ENCODE measurements around the gene RAD51D. TPM values are rescaled to one million over a fixed set of nuclear protein-coding genes. Genes with fewer than 3 reads are reported as not detected.
"Not testable (repeated sequence)": the region's sequence is repeated elsewhere in the genome, so short reads cannot be mapped to it uniquely, and the experiment has no call there.

The RAD51D gene
- polyA plus RNA-seq, 2 of the 4 experiments (the other 2 are of a cell fraction): 18.4 to 23.8 TPM

DNA sequence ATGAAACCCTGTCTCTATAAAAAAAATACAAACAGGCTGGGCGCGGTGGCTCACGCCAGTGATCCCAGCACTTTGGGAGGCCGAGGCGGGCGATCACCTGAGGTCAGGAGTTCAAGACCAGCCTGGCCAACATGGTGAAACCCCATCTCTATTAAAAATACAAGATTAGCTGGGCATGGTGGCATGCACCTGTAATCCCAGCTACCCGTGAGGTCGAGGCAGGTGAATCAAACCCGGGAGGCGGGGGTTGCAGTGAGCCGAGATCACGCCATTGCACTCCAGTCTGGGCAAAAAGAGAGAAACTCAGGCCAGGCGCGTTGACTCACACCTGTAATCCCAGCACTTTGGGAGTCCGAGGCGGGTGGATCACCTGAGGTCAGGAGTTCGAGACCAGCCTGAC, 8.9 kb downstream of the RAD51D start:
- H3K4me3 ChIP-seq; H3K9me3 ChIP-seq; POLR2A ChIA-PET; H3K4me2 ChIP-seq; ATAC-seq; DNase-seq (ENCODE audit: low read depth in 1 of 2, low spot score in 1 of 2); H3K4me1 ChIP-seq; FAIRE-seq; H3K27ac ChIP-seq: not testable (repeated sequence)
- CTCF ChIA-PET: interaction anchor here (0.9 to 2.5 kb wide), 8 partner anchors 8 to 653 kb away, joined by 3 to 13 read pairs (median 4); no protein-coding TSS in a partner anchor
- 97% methylated on average over 17 of the region's 17 CpGs for WGBS (ENCODE audit: missing lambda C conversion rate)

DNA sequence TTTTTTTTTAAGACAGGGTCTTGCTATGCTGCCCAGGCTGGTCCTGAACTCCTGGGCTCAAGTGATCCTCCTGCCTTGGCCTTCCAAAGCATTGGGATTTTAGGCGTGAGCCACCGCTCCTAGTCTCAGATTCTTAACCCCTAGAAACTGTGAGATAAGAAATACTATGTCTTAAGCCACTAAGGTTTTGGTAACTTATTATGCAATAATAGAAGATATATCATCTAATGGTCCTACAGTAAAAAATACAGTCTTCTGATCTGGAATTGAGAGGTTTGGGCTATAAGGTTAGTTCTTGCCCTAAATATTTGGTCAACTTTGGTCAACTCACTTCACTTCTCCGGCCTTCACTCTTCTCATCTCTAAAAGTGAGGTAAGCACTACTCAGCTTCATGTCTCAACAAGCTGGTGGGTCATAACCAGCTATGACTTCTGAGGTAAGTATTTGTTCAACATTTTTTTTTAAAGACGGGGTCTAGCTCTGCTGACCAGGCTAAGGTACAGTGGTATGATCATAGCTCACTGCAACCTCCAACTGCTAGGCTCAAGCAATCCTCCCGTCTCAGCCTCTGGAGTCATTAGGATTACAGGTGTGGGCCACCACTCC, 14.7 kb downstream of the RAD51D start:
- ChIA-PET CTCF (interaction anchor here (0.9 to 6.7 kb wide), 5 partner anchors 11 to 106 kb away, joined by 4 to 37 read pairs (median 7); partner anchors contain the start of genes FNDC8 and RAD51D), POLR2A (no interaction called here)
- Histone ChIP-seq H3K4me1 (no peaks in the 10 kb centered on the region), H3K27ac (no peak overlapping the region), H3K4me2 (no peak overlapping the region), H3K4me3 (no peak overlapping the region), H3K9me3 (no peaks in the 10 kb centered on the region)
- TF ChIP-seq JUN (IDR thresholded peaks at IDR 0.05) (no peak), POLR2AphosphoS2 (conservative IDR thresholded peaks at IDR 0.05; ENCODE audit: low read length) (no peak), RFX5 (IDR thresholded peaks at IDR 0.05) (no peak), ZFP36 (IDR thresholded peaks at IDR 0.05; ENCODE audit: borderline replicate concordance, partially characterized antibody) (no peak), HEYL (CRISPR knock-in tag; IDR thresholded peaks at IDR 0.05) (no peak)
- FAIRE-seq: no peak
- WGBS (ENCODE audit: missing lambda C conversion rate): 95% methylated on average over 5 of the region's 5 CpGs
- no peak for DNase-seq (ENCODE audit: low read depth in 1 of 2, low spot score in 1 of 2)
- ATAC-seq: no peak

DNA sequence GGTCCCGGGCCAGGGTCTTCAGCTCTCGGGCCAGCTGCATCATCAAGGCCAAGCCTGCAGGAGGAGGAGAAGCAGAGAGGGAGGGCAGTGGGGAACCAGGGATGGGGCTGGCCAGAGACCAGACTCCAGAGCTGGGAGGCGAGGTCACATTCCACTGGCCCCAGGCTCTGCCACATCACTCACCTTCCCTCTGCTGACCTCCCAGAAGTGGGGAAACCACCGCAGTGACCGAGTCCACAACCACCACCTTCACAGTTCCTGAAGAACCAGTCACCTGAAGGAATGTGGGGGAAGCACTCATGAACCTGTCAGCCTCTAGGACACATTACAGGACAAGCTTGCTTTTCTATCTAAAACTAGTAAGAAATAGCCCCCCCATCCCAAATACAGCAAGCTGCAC, 16.4 kb downstream of the RAD51D start:
- FAIRE-seq (no peak), DNase-seq (ENCODE audit: low read depth in 1 of 2, low spot score in 1 of 2) (no peak), ATAC-seq (no peak)
- Histone ChIP-seq H3K27ac (no peak overlapping the region), H3K9me3 (no peaks in the 10 kb centered on the region), H3K4me2 (no peak overlapping the region), H3K4me3 (no peak overlapping the region), H3K4me1 (no peaks in the 10 kb centered on the region)
- 92% methylated on average over 5 of the region's 5 CpGs for WGBS (ENCODE audit: missing lambda C conversion rate)
- no peak for TF ChIP-seq FOSB (CRISPR knock-in tag; IDR thresholded peaks at IDR 0.05)
- TF ChIP-seq MAZ (IDR thresholded peaks at IDR 0.05; ENCODE audit: borderline replicate concordance, low read depth, low read length): no peak
- TF ChIP-seq GATA3 (IDR thresholded peaks at IDR 0.05; ENCODE audit: borderline replicate concordance): no peak
- TF ChIP-seq, protein P1, sequence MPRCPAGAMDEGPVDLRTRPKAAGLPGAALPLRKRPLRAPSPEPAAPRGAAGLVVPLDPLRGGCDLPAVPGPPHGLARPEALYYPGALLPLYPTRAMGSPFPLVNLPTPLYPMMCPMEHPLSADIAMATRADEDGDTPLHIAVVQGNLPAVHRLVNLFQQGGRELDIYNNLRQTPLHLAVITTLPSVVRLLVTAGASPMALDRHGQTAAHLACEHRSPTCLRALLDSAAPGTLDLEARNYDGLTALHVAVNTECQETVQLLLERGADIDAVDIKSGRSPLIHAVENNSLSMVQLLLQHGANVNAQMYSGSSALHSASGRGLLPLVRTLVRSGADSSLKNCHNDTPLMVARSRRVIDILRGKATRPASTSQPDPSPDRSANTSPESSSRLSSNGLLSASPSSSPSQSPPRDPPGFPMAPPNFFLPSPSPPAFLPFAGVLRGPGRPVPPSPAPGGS (IDR thresholded peaks at IDR 0.05): no peak
- TF ChIP-seq RAD21 (conservative IDR thresholded peaks at IDR 0.05 in 1 of 2, IDR thresholded peaks at IDR 0.05 in 1 of 2): no peak
- no peak for TF ChIP-seq FOXS1 (CRISPR knock-in tag; IDR thresholded peaks at IDR 0.05)
- TF ChIP-seq, protein P2, sequence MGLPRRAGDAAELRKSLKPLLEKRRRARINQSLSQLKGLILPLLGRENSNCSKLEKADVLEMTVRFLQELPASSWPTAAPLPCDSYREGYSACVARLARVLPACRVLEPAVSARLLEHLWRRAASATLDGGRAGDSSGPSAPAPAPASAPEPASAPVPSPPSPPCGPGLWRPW (IDR thresholded peaks at IDR 0.05): no peak
- TF ChIP-seq ZSCAN20 (CRISPR knock-in tag; IDR thresholded peaks at IDR 0.05): no peak
- ChIA-PET POLR2A (no interaction called here), CTCF (interaction anchor here (0.6 to 6.7 kb wide), 12 partner anchors 8 to 120 kb away, joined by 3 to 43 read pairs (median 4); partner anchors contain the start of gene RAD51D)

DNA sequence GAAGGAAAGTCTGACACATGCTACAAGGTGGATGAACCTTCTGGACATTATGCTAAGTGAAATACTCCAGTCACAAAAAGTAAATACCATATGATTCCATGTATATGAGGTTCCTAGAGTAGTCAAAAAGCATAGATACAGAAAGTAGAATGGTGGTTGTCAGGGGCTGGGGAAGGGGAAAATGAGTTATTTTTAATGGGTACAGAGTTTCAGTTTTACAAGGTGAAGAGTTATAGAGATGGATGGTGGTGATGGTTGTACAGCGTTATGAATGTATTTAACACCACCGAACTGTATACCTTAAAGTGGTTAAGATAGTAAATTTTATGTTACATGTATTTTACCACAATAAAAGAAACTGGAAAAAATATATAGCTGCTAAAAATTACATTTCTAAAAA, 17.9 kb downstream of the RAD51D start:
- no peaks in the 10 kb centered on the region for H3K4me1 ChIP-seq
- CTCF ChIA-PET: interaction anchor here (2.7 to 6.7 kb wide), 4 partner anchors 9 to 103 kb away, joined by 9 to 43 read pairs (median 23); partner anchors contain the start of gene RAD51D
- 92% methylated on average over 2 of the region's 2 CpGs for WGBS (ENCODE audit: missing lambda C conversion rate)

More for the DNA sequence above, 17.9 kb downstream of the RAD51D start:
- ATAC-seq (no peak), DNase-seq (ENCODE audit: low read depth in 1 of 2, low spot score in 1 of 2) (no peak), FAIRE-seq (no peak)
- Histone ChIP-seq H3K4me3 (no peak overlapping the region), H3K4me2 (no peak overlapping the region), H3K27ac (no peak overlapping the region), H3K9me3 (no peaks in the 10 kb centered on the region)
- no peak for TF ChIP-seq MAZ (IDR thresholded peaks at IDR 0.05; ENCODE audit: borderline replicate concordance, low read depth, low read length)
- no peak for TF ChIP-seq FOXS1 (CRISPR knock-in tag; IDR thresholded peaks at IDR 0.05)
- TF ChIP-seq TFCP2L1 (CRISPR knock-in tag; IDR thresholded peaks at IDR 0.05): no peak
- TF ChIP-seq POLR2A (IDR thresholded peaks at IDR 0.05; ENCODE audit: low read length): no peak
- no peak for TF ChIP-seq PHF8 (IDR thresholded peaks at IDR 0.05; ENCODE audit: borderline replicate concordance, low read depth)
- no peak for TF ChIP-seq EHMT2 (IDR thresholded peaks at IDR 0.05; ENCODE audit: low read depth)
- TF ChIP-seq, protein P3, sequence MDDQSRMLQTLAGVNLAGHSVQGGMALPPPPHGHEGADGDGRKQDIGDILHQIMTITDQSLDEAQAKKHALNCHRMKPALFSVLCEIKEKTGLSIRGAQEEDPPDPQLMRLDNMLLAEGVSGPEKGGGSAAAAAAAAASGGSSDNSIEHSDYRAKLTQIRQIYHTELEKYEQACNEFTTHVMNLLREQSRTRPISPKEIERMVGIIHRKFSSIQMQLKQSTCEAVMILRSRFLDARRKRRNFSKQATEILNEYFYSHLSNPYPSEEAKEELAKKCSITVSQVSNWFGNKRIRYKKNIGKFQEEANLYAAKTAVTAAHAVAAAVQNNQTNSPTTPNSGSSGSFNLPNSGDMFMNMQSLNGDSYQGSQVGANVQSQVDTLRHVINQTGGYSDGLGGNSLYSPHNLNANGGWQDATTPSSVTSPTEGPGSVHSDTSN (IDR thresholded peaks at IDR 0.05): no peak
- no peak for TF ChIP-seq NR3C1 (IDR thresholded peaks at IDR 0.05)
- TF ChIP-seq POLR2AphosphoS2 (conservative IDR thresholded peaks at IDR 0.05; ENCODE audit: low read length): no peak
- TF ChIP-seq SREBF2 (IDR thresholded peaks at IDR 0.05): no peak
- no peak for TF ChIP-seq RARB (CRISPR knock-in tag; IDR thresholded peaks at IDR 0.05)
- TF ChIP-seq EHF (CRISPR knock-in tag; IDR thresholded peaks at IDR 0.05): no peak
- TF ChIP-seq CHD2 (IDR thresholded peaks at IDR 0.05; ENCODE audit: low read length, partially characterized antibody): no peak
- no peak for TF ChIP-seq RCOR1 (IDR thresholded peaks at IDR 0.05; ENCODE audit: low read depth, low read length)
- no peak for TF ChIP-seq ESRRA (IDR thresholded peaks at IDR 0.05; ENCODE audit: borderline replicate concordance, low read length)
- TF ChIP-seq KDM1A (IDR thresholded peaks at IDR 0.05; ENCODE audit: low read depth): no peak
- no peak for TF ChIP-seq CHD4 (IDR thresholded peaks at IDR 0.05; ENCODE audit: borderline replicate concordance)
- TF ChIP-seq HEYL (CRISPR knock-in tag; IDR thresholded peaks at IDR 0.05): no peak
- POLR2A ChIA-PET: no interaction called here
